Thoracic aorta (tissue), 2 donors: ENCODE results near the gene DTX3L. TPM values are rescaled to one million over a fixed set of nuclear protein-coding genes. Genes with fewer than 3 reads are reported as not detected.

Source experiments
- ATAC-seq: fragments of 150-250 bp; one replicate; pipeline ENCODE4 v1.8.0; 2017; ENCODE audit warnings: low read depth; ENCODE audit not compliant: insufficient number of reproducible peaks, low FRiP score
- DNase-seq: peaks from one replicate; pipeline ENCODE4 v3.0.0-alpha.2; 2020; ENCODE audit warnings: low spot score
- H3K27ac ChIP-seq, 2 donors: fragments of 200-600 bp; sonication (generic); 1 replicate in 1 of 2; 2 replicates in 1 of 2; pipeline ENCODE4 v1.5.1; 2016; ENCODE audit warnings: mild to moderate bottlenecking in 2 of 2, moderate library complexity in 2 of 2
- H3K27me3 ChIP-seq: fragments of 200-600 bp; sonication (generic); replicated peaks from 2 replicates; pipeline ENCODE4 v1.6.0; 2016; ENCODE audit warnings: mild to moderate bottlenecking; ENCODE audit not compliant: insufficient read depth
- H3K36me3 ChIP-seq: fragments of 200-600 bp; sonication (generic); one replicate; pipeline ENCODE4 v1.5.1; 2016
- H3K4me1 ChIP-seq, 2 donors: fragments of 200-600 bp; sonication (generic); 1 replicate in 1 of 2; 2 replicates in 1 of 2; pipeline versions ENCODE4 v1.5.1 to v1.6.0; 2016; ENCODE audit warnings: low read depth in 2 of 2, mild to moderate bottlenecking in 1 of 2; ENCODE audit not compliant: control insufficient read depth in 1 of 2
- H3K4me3 ChIP-seq: fragments of 200-600 bp; sonication (generic); 2 replicates; pipeline ENCODE4 v1.5.1; 2016; ENCODE audit warnings: mild to moderate bottlenecking
- H3K9me3 ChIP-seq: fragments of 200-600 bp; sonication (generic); 2 replicates; pipeline ENCODE4 v1.5.1; 2016
- CTCF ChIP-seq: fragments of 200-600 bp; sonication (generic); IDR thresholded peaks from one replicate; pipeline ENCODE4 v1.5.1; 2019; ENCODE audit warnings: antibody characterized with exemption
- total RNA-seq, 2 donors: library from RNA; depleted of rRNA; stranded (reverse); fragments of >200 nt; gene quantifications; one replicate each; pipeline versions ENCODE4 v1.1.0 to v1.2.3, GENCODE V29; 2016

DTX3L gene
- total RNA-seq = 10 to 100 TPM; 16.2 to 31.5 TPM

GRCh38 chr3:122564155-122564912, at the start of gene DTX3L, which contains the start of gene PARP9:
TSS of gene DTX3L (plus strand) at chr3:122564338. CDS start at chr3:122564427, 89 bp downstream.
TSS of gene PARP9 (minus strand) at chr3:122564300. CDS start at chr3:122559620, 4,680 bp downstream.
- Histone ChIP-seq H3K36me3 (peaks cover 6% of the 10 kb centered on the region), H3K4me3 (peak within 1 kb of the TSS; percentile 91), H3K27me3 (no peaks in the 10 kb centered on the region), H3K9me3 (no peaks in the 10 kb centered on the region), H3K4me1 (peaks cover 11 to 35% of the 10 kb centered on the region in 2 donors), H3K27ac (peak within 1 kb of the TSS; percentile 68 to 89)
- ATAC-seq = peak; percentile 81
- DNase-seq = peak; percentile 31
- TF ChIP-seq CTCF = no peak

- H3K27me3 ChIP-seq = no peaks in the 10 kb centered on the region
Measured at GRCh38 chr3:122515020-122515468, 49.1 kb upstream of the DTX3L start.

DNA sequence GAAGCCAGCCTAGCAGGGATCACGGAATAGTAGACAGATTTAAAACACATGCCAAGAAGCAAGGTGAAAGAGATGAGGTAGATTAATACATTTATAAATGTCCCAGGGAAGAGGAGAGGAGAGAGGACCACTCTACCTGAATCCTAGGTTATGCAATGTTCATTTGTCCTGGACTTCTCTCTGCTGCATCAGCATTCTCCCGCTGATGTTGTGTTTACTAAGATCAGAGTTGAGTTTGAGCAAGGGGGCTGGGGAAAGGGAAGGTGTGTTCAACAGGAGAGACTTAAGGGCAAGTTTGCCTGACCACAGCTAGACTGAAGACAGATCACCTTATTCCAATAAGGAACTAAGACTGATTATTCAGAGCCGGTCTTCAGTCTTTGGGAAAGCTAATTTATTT, 48.3 kb upstream of the DTX3L start:
- H3K9me3 ChIP-seq = no peaks in the 10 kb centered on the region
- no peak for DNase-seq

More at GRCh38 chr3:122515020-122515468, 49.1 kb upstream of the DTX3L start:
- Histone ChIP-seq H3K4me3 (peak overlapping the region; percentile 88), H3K9me3 (no peaks in the 10 kb centered on the region), H3K36me3 (no peaks in the 10 kb centered on the region), H3K4me1 (peaks cover 22 to 27% of the 10 kb centered on the region in 2 donors), H3K27ac (peak overlapping the region; percentile 92 to 95)
- DNase-seq (no peak), ATAC-seq (no peak)
- no peak for TF ChIP-seq CTCF

GRCh38 chr3:122516846-122517360, 47.2 kb upstream of the DTX3L start:
- H3K27me3 ChIP-seq = no peaks in the 10 kb centered on the region
- no peaks in the 10 kb centered on the region for H3K9me3 ChIP-seq
- no peak overlapping the region for H3K27ac ChIP-seq
- no peak for TF ChIP-seq CTCF
- H3K4me3 ChIP-seq = no peak overlapping the region
- peaks cover 15 to 20% of the 10 kb centered on the region in 2 donors for H3K4me1 ChIP-seq
- DNase-seq (no peak), ATAC-seq (no peak)
- H3K36me3 ChIP-seq = no peaks in the 10 kb centered on the region

More for the DNA sequence above, 48.3 kb upstream of the DTX3L start:
- Histone ChIP-seq H3K27ac (no peak overlapping the region), H3K36me3 (no peaks in the 10 kb centered on the region), H3K27me3 (no peaks in the 10 kb centered on the region), H3K4me3 (no peak overlapping the region), H3K4me1 (peaks cover 22 to 27% of the 10 kb centered on the region in 2 donors)
- no peak for ATAC-seq
- no peak for TF ChIP-seq CTCF

- Histone ChIP-seq H3K36me3 (no peaks in the 10 kb centered on the region), H3K27me3 (no peaks in the 10 kb centered on the region), H3K4me3 (no peak overlapping the region), H3K9me3 (no peaks in the 10 kb centered on the region), H3K4me1 (peaks cover 3 to 4% of the 10 kb centered on the region in 2 donors), H3K27ac (no peak overlapping the region)
- DNase-seq (no peak), ATAC-seq (no peak)
- no peak for TF ChIP-seq CTCF
Measured at GRCh38 chr3:122519693-122520092, 44.4 kb upstream of the DTX3L start.
